ENCODE data around the gene DMXL1.
"Not testable (repeated sequence)": the region's sequence is repeated elsewhere in the genome, so short reads cannot be mapped to it uniquely, and the experiment has no call there.

The DMXL1 gene

GRCh38 chr5:119212026-119212425 is 141.1 kb downstream of the DMXL1 start:
- no peak for DNase-seq

- DNase-seq, result no peak
Measured at GRCh38 chr5:119212676-119213075, 141.8 kb downstream of the DMXL1 start.

DNA sequence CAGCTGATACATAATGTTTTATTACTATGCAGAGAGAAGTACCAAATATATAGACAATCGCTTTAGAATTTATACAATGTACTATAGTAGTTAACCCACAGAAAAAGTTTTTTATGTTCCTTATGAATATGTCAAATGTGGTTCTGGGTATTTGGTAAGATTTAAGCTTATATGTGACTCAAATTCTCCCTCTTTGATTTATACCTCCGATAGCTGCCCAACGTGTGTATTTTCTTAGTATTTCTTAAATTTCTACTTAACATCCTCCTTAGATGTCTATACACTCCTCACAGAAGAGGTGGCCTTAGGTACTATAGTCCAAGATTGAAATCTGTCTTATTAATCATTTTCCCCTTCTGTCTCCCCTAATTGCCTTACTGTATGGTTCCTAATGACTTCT is 146.3 kb downstream of the DMXL1 start:
- no peak for DNase-seq

GRCh38 chr5:119218830-119219782 is 148.2 kb downstream of the DMXL1 start:
- no peak for DNase-seq

GRCh38 chr5:119220576-119221197 is 149.8 kb downstream of the DMXL1 start:
- DNase-seq, result no peak

DNA sequence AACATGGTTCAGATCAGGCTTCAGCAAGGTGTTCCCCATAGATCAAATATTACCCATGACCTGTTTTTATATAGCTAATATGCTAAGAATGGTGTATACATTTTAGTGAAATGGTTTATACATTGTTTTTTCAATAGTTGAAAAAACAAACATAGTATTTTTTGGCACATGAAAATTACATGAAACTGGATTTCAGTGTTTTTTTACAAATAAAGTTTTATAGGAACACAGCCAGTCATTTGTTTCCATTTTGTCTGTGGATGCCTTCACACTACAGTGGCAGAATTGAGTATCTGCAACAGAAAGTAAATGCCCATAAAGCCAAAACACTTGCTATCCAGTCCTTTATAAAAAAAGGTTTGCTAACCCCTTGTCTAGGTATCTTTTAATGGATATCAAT is 150.4 kb downstream of the DMXL1 start:
- DNase-seq, result no peak

GRCh38 chr5:119229950-119230349 is 159.1 kb downstream of the DMXL1 start:
- no peak for DNase-seq

GRCh38 chr5:119238265-119239118 is 167.6 kb downstream of the DMXL1 start:
- no peak for DNase-seq

- DNase-seq, result no peak
Measured at GRCh38 chr5:119239119-119239417, 168.2 kb downstream of the DMXL1 start.

- not testable (repeated sequence) for DNase-seq
Measured at GRCh38 chr5:119239826-119240225, 168.9 kb downstream of the DMXL1 start.

GRCh38 chr5:119243888-119244287 is 173.0 kb downstream of the DMXL1 start:
- no peak for DNase-seq

- no peak for DNase-seq
Measured at GRCh38 chr5:119250946-119251901, 180.3 kb downstream of the DMXL1 start.

- no peak for DNase-seq
Measured at GRCh38 chr5:119255571-119256356, 184.9 kb downstream of the DMXL1 start.

DNA sequence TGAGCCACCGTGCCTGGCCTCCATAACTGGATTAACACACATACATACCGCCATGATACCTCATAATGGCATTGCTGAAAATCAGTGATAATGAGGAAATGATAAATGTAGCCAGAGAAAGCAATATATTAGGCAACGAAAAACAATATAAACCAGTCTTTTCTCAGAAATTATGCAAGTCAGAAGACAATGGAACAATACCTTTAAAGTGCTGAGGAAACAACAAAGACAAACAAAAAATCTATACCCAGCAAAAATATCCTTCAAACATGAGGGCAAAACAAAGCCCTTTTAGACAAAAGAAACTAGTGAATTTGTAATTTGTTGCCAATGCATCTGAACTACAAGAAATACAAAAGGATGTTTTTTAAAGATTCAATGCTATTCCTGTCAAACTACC is 186.7 kb downstream of the DMXL1 start:
- no peak for DNase-seq

DNA sequence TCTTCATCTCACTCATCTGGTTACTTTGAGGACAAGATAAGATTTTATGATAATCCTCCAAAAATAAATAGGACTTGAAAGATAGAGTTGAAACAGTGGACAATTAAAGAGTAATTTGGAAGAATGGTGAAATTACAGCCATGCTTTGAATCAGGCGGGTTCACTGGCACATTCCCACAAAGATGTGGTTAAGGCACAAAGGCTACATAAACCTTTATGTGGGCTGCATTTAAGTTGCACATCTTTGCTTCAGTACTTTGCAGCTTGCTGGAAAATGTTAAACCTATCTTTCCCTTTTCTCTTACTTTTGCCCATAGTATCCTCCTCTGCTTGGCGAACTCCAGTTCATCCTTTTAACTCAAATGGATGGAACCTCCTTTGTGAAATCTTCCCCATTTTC is 192.8 kb downstream of the DMXL1 start:
- no peak for DNase-seq

- no peak for DNase-seq
Measured at GRCh38 chr5:119264186-119264585, 193.3 kb downstream of the DMXL1 start.

GRCh38 chr5:119267958-119268386 is 197.1 kb downstream of the DMXL1 start:
- DNase-seq, result peak; percentile 86

DNA sequence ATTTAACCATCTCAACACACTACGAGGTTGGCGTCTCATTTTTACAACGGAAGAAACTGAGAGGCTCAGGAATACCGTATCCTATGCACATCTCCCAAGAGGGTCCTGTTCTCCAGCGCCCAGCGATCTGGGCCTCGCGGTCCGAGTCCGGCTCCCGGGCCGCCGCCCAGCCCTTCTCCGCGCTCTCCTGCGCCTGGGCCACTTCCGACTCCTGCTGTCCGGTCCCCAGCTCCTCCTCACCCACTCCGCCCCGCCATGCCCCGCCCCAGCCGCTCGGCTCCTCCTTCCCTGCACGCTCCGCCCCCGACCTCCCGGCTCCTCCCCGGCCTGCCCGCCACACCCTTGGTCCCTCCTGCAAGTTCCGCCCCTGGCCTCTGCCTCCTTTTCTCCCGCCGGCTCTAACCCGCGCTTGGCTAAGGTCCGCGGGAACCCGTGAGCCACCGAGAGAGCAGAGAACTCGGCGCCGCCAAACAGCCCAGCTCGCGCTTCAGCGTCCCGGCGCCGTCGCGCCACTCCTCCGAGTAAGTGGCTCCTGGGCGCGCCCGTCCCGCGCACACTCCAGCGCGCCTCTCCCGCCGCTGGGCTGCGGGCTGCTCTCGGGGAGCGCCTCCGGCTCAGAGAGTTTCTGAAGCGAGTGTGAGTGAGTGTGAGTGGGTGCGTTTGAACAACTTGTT is 197.6 kb downstream of the DMXL1 start:
- DNase-seq, result peak; percentile 72

GRCh38 chr5:119269061-119269944 is 198.4 kb downstream of the DMXL1 start:
- DNase-seq, result peak; percentile 42

DNA sequence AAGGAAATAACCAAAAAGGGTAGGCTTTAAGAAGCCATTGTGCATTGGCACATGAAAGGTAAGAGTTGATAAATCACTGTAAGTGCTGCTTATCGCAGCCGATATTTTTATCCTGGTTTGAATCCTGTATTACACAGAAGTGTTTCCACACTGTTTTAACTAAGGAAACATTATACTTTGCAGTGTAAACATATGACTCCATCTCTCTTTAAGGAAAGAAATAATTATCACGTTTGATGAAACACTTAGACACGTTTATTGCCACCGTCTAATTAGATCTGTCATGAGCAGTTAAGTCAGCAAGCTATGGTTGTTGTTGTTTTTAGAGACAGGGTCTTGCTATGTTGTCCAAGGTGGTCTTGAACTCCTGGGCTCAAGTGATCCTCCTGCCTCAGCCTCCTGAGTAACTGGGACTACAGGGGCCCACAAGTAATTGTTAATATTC is 199.3 kb downstream of the DMXL1 start:
- DNase-seq, result no peak
